Ovary (tissue), 9 donors: ENCODE results near the gene POLR2J. TPM values are rescaled to one million over a fixed set of nuclear protein-coding genes. Genes with fewer than 3 reads are reported as not detected.

ENCODE experiments used
- DNase-seq, 5 donors: peaks; one replicate each; pipeline ENCODE4 v3.0.0-alpha.2; 2019 to 2020
- H3K27ac ChIP-seq, 2 donors: fragments of 200-600 bp; one replicate each; pipeline versions ENCODE4 v1.5.1 to v1.8.0; 2019 to 2022
- H3K27me3 ChIP-seq: fragments of 200-600 bp; one replicate; pipeline ENCODE4 v1.8.0; 2022
- H3K36me3 ChIP-seq: fragments of 200-600 bp; sonication (generic); one replicate; pipeline ENCODE4 v1.5.1; 2019
- H3K4me1 ChIP-seq: one replicate; pipeline ENCODE4 v1.8.1; 2013; ENCODE audit warnings: mild to moderate bottlenecking, moderate library complexity; ENCODE audit not compliant: insufficient read depth
- H3K4me3 ChIP-seq: fragments of 200-600 bp; sonication (generic); one replicate; pipeline ENCODE4 v1.5.1; 2017
- H3K9me3 ChIP-seq, 2 donors: fragments of 200-600 bp in 1 of 2; sonication (generic) in 1 of 2; one replicate each; pipeline versions ENCODE4 v1.5.1 to v1.8.1; 2013 to 2019; ENCODE audit warnings: mild to moderate bottlenecking in 1 of 2, moderate library complexity in 1 of 2
- CTCF ChIP-seq, 3 donors: fragments of 450-650 bp in 2 of 3; fragments of 200-600 bp in 1 of 3; IDR thresholded peaks; one replicate each; pipeline versions ENCODE4 v1.5.1 to v1.8.0; 2016 to 2022; ENCODE audit warnings: antibody characterized with exemption in 3 of 3, mild to moderate bottlenecking in 1 of 3
- EP300 ChIP-seq: sonication (generic); formaldehyde crosslinking; IDR thresholded peaks from one replicate; pipeline ENCODE4 v1.6.1; 2017; ENCODE audit warnings: antibody characterized with exemption
- POLR2A ChIP-seq: fragments of 450-650 bp; IDR thresholded peaks from one replicate; pipeline ENCODE4 v1.6.1; 2017; ENCODE audit warnings: antibody characterized with exemption, mild to moderate bottlenecking, moderate library complexity
- WGBS, 3 donors: extraction: QIAGEN DNeasy Blood & Tissue Kit in 1 of 3; methylation state at CpG; one replicate each; pipeline versions ENCODE4 v1.1.5 to v1.1.7; 2013 to 2017; 5-methylcytosine and 5-hydroxymethylcytosine counted together
- intact Hi-C, 4 donors: fragments of 100-400 bp; cut with DNase I; formaldehyde crosslinking; loops; one replicate each; pipeline versions ENCODE4 v1.11.0 to v1.15.1; 2022 to 2023
- polyA plus RNA-seq, 2 donors: library from polyadenylated mRNA; stranded (reverse); fragments of 200-250 nt in 1 of 2; fragments of 350-450 nt in 1 of 2; fragmentation: Illumina TruSeq in 1 of 2; extraction: RNeasy Lipid Tissue Mini Kit (QIAGEN cat#74804) in 1 of 2; gene quantifications; one replicate each; pipeline ENCODE4 v1.2.3, GENCODE V29; 2013 to 2014
- total RNA-seq, 7 donors: library from RNA; depleted of rRNA in 2 of 7; stranded (reverse); fragments of >200 nt in 2 of 7; fragmentation: NEBNext Ultra II Directional in 3 of 7; extraction: Animal tissue kit (Norgen Biotek cat#: 25700) in 3 of 7; gene quantifications; one replicate each; pipeline versions ENCODE4 v1.1.0 to v1.2.4, GENCODE V29; 2016 to 2023
- donor health status: DM: no; HTN: no; CAD: no; lungs with moderate emphysema.
- donor health status: DM: no; HTN: no; CAD: no.
- donor health status: Bipolar disorder and iron deficiency.
- donor health status: DM: yes; HTN: yes; CAD: no.
- donor health status: DM: no; HTN: no; CAD: no.
- donor health status: DM: yes; HTN: yes; CAD: no.

POLR2J gene
- total and polyA plus RNA-seq, 9 donors, result 17.7 to 77.1 (median 41.9) TPM

GRCh38 chr7:102464577-102465280 is 14.0 kb downstream of the POLR2J start, which contains the start of the genes ALKBH4 and LRWD1:
TSS of gene ALKBH4 (minus strand) at chr7:102464863. CDS start at chr7:102464836, 27 bp downstream.
TSS of gene LRWD1 (plus strand) at chr7:102464984. CDS start at chr7:102465081, 97 bp downstream.
- H3K27ac ChIP-seq, result peak within 1 kb of the TSS; percentile 31 to 85
- peak within 1 kb of the TSS; percentile 84 for H3K4me3 ChIP-seq
- TF ChIP-seq CTCF (IDR thresholded peaks at IDR 0.05) (peak in 2 of 3 donors; percentile 23 to 28), EP300 (no peak), POLR2A (peak; percentile 33)
- peak; percentile 91 to 96 (median 93) for DNase-seq
- WGBS, 3 donors, result 0 to 1% (median 0%) methylated on average over 49 to 81 of the region's 81 CpGs
- peaks cover 14% of the 10 kb centered on the region for H3K4me1 ChIP-seq
- H3K36me3 ChIP-seq, result no peaks in the 10 kb centered on the region
- intact Hi-C loops, result no loop called here
- H3K9me3 ChIP-seq, result no peaks in the 10 kb centered on the region
- H3K27me3 ChIP-seq, result no peaks in the 10 kb centered on the region

DNA sequence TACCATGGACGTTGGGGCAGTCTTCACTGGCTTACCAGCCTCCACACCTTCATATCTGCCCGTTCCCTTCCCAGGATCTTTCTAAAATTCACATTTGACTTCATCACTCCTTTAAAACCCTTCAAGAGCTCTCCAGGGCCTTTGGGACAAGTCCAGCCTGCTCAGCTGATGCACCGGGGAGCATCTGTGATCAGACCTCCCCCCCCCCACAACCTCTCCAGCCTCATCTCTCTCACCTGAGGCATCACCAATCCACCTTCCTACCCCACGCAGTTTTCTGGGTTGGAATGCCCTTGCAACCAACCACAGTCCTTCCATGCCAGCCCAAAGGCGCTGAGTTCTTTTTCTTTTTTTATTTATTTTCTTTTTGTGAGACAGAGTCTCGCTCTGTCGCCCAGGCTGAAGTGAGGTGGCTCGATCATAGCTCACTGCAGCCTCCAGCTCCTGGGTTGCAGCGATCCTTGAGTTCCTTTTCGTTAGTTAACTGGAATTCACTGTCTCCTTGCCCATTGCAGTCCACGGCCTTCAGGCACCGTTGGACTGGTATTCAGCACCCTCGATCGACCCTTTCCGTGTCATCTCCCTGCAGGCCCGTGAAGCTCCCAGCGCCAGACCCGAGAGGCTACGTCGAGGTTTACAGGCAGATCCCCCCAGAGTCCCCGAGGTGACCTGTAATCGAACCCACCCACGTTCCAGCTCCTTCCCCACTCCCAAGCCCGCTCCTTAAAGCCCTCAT is 14.7 kb downstream of the POLR2J start:
- peaks cover 14% of the 10 kb centered on the region for H3K4me1 ChIP-seq
- no peaks in the 10 kb centered on the region for H3K9me3 ChIP-seq
- no peaks in the 10 kb centered on the region for H3K36me3 ChIP-seq
- H3K27me3 ChIP-seq, result no peaks in the 10 kb centered on the region
- peak overlapping the region; percentile 84 for H3K4me3 ChIP-seq
- intact Hi-C loops, result no loop called here
- no peak for TF ChIP-seq CTCF (IDR thresholded peaks at IDR 0.05)
- TF ChIP-seq POLR2A, result no peak
- TF ChIP-seq EP300, result no peak
- WGBS, 3 donors, result 8 to 11% (median 9%) methylated on average over 24 of the region's 24 CpGs
- no peak for DNase-seq
- H3K27ac ChIP-seq, result peak overlapping the region; percentile 31 to 85

GRCh38 chr7:102460467-102460866 is 18.3 kb downstream of the POLR2J start:
- DNase-seq, result no peak
- 75 to 83% (median 81%) methylated on average over 8 of the region's 8 CpGs for WGBS, 3 donors
- Histone ChIP-seq H3K27ac (no peak overlapping the region), H3K36me3 (no peaks in the 10 kb centered on the region), H3K9me3 (no peaks in the 10 kb centered on the region), H3K4me1 (peaks cover 9% of the 10 kb centered on the region), H3K27me3 (no peaks in the 10 kb centered on the region), H3K4me3 (no peak overlapping the region)
- intact Hi-C loops, result no loop called here
- TF ChIP-seq EP300 (no peak), POLR2A (no peak), CTCF (IDR thresholded peaks at IDR 0.05) (no peak)

GRCh38 chr7:102459221-102459844 is 19.4 kb downstream of the POLR2J start:
- Histone ChIP-seq H3K36me3 (no peaks in the 10 kb centered on the region), H3K4me3 (no peak overlapping the region), H3K9me3 (no peaks in the 10 kb centered on the region), H3K27ac (no peak overlapping the region), H3K4me1 (peaks cover 8% of the 10 kb centered on the region), H3K27me3 (no peaks in the 10 kb centered on the region)
- no peak for DNase-seq
- no peak for TF ChIP-seq POLR2A
- no peak for TF ChIP-seq CTCF (IDR thresholded peaks at IDR 0.05)
- no peak for TF ChIP-seq EP300
- intact Hi-C loops, result no loop called here
- 90 to 96% (median 92%) methylated on average over 23 to 24 of the region's 24 CpGs for WGBS, 3 donors
